A204.1 (cell line): ENCODE measurements around the gene ABHD5.

ENCODE experiments used
- FAIRE-seq: peaks from 2 replicates; lab custom pipeline; 2012; peaks lifted over from hg19 to GRCh38; lab: Jason Lieb, UNC

ABHD5 gene

DNA sequence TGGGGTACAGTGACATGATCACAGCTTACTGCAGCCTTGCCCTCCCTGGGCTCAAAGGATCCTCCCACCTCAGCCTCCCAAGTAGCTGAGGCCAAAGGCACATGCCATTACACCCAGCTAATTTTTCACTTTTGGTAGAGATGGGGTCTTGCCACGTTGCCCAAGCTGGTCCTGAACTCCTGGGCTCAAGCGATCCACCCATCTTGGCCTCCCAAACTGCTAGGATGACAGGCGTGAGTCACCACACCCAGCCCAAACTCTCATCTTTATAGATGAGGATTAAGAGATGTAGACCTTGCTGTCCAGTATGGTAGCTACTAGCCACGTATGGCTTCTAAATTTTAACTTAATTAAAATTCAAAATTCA, 4.4 kb upstream of the ABHD5 start:
- FAIRE-seq = no peak

DNA sequence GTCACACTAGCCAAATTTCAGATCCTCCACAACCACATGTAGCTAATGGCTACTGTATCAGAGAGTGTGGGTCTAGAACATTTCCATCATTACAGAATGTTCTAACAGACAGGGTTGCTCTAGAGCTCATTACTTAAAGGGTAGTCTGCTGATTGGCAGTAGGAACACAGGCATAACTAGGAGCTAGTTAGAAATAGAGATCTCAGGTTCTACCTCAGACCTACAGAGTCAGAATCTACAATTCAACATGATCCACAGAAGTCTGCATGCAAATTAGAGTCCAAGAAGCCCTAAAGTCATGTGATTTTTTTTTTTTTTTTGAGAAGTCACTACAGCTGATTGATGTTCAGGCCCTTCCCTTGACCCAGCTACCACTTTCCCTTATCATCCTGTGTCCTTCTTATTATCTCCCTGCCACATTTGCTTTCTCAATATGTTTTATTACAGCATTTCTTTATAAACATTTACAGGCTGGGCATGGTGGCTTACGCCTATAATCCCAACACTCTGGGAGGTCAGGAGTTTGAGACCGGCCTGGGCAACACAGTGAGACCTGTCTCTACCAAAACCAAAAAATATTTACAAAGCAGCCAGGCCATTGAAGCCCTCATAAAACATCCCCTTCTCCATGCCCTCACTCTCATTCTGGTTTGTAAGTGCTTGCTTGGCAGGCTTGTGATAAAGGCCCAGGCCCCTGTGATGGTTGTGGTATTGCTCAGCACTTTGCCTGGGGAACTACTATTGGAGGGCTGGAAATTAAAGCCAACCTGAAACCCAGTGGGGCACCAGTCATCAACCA, 3.8 kb upstream of the ABHD5 start:
- FAIRE-seq = no peak

DNA sequence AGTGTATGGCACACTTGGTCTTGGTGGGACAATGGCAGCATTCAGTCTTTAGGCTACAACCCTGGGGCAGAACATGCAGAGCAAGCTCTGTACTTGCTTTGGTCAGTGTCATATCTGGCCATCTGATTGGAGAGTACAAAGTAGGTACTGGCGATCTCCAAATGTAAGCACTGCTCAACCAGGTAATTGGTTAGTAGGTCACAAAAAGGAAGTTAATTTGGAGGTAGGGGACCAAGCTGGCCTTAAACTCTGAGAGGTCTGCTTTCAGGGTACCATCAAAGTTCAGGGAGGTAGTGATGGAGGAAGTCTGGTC, 3.3 kb upstream of the ABHD5 start:
- FAIRE-seq = no peak

DNA sequence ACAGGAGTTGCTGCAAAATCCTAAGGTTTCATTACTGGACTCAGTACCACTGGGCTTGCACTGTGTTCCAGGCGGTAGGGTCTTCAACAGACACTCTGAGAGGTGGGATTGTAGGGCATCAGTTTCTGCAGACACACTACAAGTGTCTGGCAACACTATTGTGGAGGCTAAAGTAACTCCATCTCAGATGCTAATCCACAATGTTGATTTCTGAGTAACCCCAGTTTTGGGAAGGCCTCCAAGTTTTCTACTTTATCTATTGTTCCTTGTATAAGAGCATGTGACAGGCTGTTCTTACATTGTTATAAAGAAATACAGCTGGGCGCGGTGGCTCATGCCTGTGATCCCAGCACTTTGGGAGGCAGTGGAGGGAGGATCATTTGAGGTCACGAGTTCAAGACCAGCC, 2.5 kb upstream of the ABHD5 start:
- FAIRE-seq = no peak

DNA sequence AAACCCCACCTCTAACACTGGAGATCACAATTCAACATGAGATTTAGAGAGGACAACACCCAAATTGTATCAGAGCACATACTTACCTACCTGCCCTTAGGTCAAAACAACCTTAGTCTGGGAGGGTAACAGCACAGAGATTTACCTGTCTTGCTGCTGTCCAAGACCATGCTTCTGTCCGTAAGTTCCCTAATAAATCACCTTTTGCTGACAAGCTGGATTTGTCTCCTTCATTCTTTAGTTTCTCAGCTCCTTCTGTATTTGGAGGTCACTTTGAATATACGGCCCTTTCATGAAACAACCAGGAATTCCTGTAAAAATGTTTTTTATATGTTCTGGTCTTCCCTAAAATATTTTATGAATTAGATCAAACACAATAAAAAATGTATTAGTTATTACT, 1.6 kb upstream of the ABHD5 start:
- FAIRE-seq = no peak

DNA sequence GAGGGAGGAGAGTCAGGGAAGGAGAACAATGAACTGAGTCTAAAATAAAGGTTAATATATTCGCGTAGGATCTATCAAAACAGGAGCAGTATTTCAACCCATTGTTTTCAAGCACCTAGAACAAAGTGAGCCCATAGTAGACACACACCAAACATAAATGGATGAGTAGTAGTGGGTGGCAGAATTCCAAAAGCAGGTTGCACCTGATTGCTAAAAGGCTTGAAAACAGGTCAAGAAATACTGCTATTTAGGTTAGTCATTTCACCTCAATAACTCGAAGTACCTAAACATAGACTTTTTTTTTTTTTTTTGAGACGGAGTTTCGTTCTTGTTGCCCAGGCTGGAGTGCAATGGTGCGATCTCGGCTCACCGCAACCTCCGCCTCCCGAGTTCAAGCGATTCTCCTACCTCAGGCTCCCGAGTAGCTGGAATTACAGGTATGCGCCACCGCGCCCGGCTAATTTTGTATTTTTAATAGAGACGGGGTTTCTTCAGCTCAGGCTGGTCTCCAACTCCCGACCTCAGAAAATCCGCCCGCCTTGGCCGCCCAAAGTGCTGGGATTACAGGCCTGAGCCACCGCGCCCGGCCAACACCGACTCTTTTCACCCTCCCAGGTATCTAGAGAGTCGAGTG, 855 bp upstream of the ABHD5 start:
- FAIRE-seq = no peak

DNA sequence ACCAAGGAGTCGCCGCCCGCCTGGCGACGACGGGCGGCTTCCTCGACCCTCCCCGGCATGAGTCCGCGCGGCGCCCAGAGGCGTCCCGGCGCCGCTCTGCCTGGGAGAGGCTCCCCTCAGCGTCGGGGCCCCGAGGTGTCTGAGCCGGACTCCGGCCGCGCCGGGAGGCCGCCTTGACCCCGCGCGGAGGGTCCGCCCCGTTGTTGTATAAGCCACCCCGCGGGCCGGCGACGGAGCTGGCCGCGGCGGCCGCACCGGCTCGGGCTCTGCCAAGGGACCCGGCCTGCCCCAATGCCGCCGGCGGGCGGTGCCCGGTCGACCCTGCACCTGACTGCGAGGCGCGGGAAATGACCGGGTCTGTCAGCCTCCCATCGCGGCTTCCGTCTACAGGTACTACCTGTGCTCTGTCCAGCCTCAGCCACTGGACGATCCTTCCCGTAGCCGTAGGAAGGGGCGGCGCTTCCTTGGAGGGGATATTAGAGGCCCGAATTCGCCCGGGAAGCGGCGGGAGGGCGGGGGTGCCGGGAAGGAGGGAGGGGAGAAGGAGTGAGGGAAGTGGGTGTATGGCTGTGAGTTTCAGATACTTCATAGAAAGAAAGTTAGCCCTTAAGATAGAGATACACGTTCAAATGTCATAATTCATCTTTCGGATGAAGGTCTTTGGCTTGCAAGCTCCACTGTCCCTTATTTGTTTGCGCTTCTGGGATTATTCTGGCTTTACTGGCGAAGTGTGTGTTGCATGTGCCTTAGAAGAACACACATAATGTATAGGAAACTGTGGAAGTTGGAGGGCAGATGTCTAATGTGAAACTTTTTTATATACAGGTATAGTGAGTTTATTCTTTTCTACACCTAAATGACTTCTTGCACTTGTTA, 620 bp downstream of the ABHD5 start:
- FAIRE-seq = no peak

DNA sequence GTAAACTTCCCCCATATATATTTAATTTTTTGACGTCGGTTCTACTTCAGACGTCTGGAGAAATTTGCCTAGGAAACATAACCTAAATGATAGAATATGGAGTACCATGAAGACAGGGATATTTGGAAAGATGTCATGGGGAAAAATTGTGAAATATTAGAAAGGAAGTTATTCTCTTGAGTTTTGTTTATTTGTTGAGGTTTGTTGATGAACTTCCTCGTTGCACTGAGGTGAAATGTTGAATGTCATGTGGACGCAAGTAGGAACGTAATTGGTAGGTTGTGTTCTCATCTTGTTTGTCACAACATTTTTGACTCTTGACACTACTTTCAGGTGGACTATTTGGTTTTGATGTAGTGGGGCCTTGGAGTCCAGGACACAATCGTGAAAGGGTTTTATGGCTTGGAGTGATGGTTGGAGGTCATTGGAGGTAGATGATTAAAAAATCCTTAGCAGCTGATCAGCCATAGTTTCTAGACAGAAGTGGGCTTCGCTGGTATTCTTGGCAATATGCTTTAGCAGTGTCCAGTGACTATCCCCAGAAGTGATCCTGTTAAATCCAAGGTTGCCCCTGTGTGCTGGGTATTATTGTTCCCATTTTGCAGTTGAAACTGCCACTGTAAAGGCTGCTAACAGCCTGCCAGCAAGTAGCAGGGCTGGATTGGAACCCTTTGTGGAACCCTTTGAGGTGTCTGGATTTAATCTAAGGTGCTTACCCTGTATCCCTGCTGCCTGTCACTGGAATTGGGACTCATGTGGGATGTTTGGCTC, 1.5 kb downstream of the ABHD5 start:
- FAIRE-seq = no peak

DNA sequence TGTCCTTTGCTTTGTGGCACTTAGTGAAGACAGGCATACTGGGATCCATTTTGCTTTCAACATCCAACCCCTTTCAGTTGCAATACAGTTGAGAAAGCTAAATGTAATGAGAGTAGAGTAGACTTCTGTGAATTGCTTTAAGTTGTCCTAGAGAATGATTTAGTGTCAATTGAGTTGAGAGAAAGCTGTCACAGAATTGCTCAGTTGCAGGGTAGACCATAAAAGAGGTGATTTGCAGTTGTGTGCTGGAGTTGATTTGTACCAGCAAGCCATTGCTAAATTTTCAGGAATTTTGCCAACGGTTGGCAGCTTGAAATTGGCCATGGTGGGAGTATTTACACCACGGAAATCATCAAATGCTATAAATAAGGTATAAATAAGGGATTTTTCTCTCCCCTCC, 2.2 kb downstream of the ABHD5 start:
- no peak for FAIRE-seq

DNA sequence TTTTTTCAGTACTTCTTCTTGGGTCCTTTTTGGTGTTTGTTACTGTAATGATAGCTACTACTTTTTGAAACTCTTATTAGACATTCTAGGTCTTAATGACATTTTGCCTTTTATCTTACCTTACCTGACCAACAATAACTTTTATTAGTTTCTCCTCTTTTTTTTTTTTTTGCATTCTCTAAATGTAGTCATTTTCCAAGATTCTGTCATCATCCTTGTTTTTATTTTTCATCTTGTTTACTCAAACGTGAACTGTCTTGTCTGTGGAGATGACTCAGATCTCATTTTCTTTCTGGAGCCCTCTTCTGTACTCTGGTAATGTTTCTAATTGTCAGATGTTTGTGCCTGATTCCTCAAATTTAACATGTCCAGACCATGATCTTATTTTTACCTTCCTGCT, 2.9 kb downstream of the ABHD5 start:
- FAIRE-seq = no peak

DNA sequence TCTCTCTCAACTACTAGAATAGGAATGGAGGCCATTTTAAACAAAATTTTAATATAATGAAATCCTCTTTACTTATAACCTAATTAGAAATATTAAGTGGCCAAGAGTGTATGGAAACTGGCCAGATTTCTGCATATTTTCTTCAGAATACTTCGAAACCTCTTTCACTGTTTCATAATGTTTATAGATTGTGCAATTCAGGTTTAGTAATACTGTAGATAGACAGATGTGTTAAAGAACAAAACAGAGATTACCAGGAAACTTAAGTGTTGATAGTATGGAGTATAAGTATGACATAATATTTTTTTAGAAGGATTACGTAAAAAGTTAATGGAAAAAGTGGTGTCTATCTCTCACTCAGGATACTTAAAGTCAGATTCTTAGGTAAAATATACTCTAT, 4.7 kb downstream of the ABHD5 start:
- FAIRE-seq = no peak

DNA sequence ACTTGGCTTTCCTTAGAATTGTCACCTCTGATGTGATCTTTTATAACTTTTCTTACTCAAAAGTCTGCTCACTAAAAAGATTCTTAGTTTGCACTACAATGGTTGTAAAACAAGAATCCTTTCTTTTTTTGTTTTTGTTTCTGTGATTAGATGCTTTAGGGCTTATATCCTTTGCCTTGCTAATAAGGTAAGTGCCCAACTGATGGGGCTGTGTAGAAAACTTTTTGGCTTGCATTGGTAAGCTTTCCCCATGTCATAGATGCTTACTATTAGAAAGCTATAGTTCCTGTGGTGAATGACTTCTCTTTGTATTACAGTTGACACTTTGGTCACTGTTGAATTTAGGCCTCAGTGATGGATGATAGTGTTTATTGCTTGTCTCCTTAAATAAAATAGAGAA, 5.1 kb downstream of the ABHD5 start:
- FAIRE-seq = no peak

DNA sequence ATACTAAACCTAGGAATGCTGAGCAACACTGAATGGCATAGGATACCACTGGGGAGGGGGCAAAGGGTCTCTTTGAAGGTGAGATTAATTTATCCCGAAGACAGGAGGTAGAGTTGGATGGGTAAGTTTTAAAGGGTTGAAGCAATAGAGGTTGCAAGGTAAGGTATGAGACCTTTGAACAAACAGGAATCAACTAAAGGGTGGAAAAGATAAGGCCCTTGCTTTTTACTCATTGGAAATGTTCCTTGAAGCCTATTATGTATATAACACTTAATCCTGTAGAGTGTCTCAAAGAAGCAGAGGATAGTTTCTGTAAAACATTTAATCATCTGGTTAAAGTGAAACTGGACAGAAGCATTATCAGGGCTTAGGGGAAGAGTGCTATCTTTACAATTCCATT, 5.7 kb downstream of the ABHD5 start:
- FAIRE-seq = no peak

DNA sequence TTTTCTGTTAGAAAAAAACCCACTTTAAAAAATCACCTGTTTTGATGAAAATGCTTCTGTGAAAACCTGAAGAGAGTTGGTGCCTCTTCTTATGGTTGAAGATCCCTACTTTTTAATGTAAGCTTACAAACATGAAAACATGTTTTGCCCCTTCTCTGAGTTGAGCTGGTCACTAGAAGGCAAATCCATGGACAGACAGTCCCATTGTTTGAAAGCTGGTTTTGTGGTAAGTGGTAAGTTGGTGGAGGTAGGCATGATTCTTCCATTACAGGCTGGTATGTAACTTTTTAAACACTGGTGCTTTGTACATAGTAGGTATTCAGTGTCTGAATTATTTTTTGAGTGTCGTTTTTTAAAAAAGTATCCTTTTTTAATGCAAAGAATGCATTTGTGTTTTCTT, 6.1 kb downstream of the ABHD5 start:
- FAIRE-seq = no peak

DNA sequence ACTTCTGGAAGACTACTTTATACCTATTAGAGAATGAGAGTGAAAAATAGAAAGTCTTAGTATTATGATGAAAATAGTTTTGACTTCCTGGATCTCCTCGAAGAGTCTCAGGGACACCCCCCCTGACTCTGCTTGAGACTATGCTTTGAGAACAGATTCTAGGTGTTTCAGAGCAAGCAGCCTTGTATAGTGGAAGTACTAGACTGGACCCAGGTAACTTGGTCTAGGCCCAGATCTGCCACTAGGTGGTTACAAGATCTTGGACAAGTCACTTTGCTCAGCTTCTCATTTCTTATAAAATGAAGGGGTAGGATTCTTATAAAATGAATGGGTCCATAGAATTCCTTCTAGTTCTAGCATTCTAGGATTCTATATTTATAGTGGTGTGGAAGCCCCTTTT, 9.1 kb downstream of the ABHD5 start:
- FAIRE-seq = no peak

DNA sequence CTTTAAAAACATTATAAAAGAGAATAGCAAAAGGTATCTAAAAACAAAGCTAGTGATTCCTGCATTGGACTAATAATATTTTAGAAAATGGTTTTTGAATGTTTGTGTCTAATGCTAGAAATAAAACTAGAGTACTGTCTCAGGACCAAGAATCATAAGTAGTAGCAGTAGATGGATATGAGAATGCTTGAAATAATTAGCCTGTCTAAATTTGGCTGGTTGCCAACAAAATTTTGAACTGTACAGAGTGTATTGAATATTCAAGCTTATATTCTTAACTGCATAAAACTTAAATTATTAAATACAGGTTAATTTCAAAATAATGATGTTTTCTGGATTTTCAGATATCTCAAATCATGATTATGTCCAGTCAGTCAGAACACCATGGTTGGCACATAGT, 14.0 kb downstream of the ABHD5 start:
- FAIRE-seq = no peak

DNA sequence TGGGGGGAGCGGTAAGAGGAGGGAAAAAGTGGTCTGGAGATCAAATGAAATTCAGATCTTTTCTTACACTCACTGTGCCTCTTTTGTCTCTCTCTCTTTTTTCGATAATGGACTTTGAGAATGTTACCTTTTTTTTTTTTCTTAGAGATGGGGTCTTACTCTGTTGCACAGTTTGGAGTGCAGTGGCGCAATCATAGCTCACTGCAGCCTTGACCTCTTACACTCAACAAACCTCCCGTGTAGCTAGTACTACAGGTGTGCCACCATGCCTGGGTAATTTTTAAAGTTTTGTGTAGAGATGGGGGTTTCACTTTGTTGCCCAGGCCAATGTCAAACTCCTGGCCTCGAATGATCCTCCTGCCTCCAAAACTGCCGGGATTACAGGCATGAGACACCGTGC, 15.6 kb downstream of the ABHD5 start:
- no peak for FAIRE-seq

DNA sequence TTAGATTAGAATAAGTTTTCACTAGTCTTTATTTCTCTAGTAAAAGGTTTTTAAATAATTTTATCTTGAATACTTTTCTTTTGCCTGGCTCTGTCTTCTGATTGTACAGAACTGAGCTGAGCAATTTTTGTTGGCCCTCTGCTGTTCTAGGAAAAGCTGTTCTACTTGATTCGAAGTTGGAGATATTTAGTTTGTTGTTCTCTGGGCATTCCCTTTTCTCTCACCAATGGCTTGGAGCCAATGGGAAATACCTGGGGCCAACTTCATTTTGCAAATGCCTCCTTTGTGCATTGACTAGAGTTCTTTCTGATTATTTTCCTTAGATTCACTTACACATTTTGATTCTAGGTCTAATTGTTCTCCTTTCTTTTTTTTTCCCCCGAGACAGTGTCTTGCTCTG, 16.5 kb downstream of the ABHD5 start:
- FAIRE-seq = no peak

DNA sequence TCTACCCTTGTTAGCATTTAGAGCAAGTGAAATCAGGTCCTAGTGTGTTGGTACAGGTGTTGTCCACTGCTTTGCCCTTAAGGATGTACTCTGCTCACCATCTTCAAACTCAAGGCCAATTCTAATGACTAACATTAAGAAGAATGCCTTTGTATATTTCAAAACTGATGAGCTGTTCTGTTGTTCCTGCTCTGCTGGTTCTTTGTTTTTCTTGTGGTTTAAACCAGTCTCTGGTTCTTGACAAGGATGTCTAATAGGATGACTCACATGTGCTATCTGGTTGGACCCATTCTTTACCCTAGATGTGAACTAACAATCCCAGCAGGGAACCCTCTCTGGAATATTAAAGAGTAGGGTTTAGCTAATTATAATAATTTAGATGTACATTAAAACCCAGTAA, 17.3 kb downstream of the ABHD5 start:
- FAIRE-seq = no peak

DNA sequence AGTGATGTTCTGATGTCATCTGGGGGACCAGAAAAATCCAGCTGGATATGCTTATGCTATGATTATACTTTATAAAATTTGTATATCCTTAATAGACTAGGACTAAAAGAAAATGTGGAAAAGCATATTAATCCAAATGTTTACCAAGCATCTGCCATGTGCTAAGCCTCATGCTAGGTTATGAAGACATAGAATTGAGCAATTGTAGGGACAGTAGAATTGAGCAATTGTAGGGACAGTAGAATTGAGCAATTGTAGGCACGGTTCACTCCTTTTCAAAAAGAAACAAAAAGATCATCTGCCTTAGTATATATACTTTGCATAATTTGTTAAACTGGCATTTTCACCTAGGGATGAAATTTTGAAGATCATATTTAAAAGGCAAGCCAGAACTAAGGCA, 18.3 kb downstream of the ABHD5 start:
- FAIRE-seq = no peak

DNA sequence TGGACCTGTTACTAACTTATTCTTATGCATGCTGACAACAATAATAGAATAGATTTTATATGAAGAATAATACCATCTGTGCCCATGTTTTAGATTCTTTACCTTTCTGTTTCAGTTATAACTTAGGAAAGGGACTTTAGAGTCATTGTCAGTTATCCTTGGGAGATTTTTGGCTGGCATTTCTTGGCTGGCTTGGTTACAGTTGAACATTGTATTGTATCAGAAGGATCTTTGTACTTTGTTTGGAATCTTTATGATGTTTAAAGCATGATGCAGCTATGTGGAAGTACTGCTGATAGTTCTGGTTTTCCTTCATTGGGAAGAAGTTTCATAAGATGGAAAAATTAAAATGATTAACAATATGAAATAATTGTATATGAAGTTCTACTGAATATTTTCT, 19.9 kb downstream of the ABHD5 start:
- no peak for FAIRE-seq

DNA sequence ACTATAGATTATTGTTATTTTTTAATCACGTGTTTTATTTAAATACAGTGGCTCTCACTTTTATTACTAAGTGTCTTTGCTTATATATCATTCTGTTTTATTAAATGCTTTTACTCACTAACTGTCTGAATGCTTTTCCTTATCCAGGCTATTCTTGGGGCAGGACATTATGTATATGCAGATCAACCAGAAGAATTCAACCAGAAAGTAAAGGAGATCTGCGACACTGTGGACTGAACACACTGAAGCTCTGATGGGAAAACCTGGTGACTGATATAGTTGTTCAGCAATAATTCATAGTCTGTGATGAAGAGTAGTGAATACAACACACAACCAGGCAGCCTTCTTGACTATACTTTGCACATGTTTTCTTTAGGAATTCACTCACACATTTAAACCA, 27.6 kb downstream of the ABHD5 start:
- no peak for FAIRE-seq
